SU-DHL-6 (cell line): ENCODE data around the gene CAMKK2.

Source experiments
- H2AFZ ChIP-seq: fragments of 200-600 bp; sonication (generic); 2 replicates; pipeline ENCODE4 v1.6.1; 2014; ENCODE audit warnings: low read depth, mild to moderate bottlenecking, moderate library complexity, mixed read lengths, antibody characterized with exemption, low read length; ENCODE audit not compliant: severe bottlenecking
- H3F3A ChIP-seq: fragments of 200-600 bp; shearing (Covaris generic); 2 replicates; pipeline ENCODE4 v1.6.0; 2016; ENCODE audit warnings: antibody characterized with exemption, mild to moderate bottlenecking; ENCODE audit not compliant: insufficient read depth
- H3K27ac ChIP-seq: fragments of 200-600 bp; sonication (generic); 2 replicates; pipeline ENCODE4 v1.5.1; 2016; ENCODE audit warnings: low read depth, mild to moderate bottlenecking, low read length, moderate library complexity, mixed read lengths
- H3K27me3 ChIP-seq: fragments of 200-600 bp; sonication (generic), shearing (Covaris generic); 2 replicates; pipeline ENCODE4 v1.6.0; 2014; ENCODE audit warnings: mild to moderate bottlenecking, low read length
- H3K36me3 ChIP-seq: fragments of 200-600 bp; sonication (generic); 2 replicates; pipeline ENCODE4 v1.6.1; 2014; ENCODE audit warnings: mild to moderate bottlenecking, low read length, mixed read lengths
- H3K4me2 ChIP-seq: fragments of 300-600, 200-600 bp; shearing (Covaris generic), sonication (generic); 2 replicates; pipeline ENCODE4 v1.6.0; 2014; ENCODE audit warnings: low read length, low read depth, mild to moderate bottlenecking; ENCODE audit not compliant: poor library complexity, severe bottlenecking
- H3K4me3 ChIP-seq: fragments of 200-600 bp; sonication (generic); 2 replicates; pipeline ENCODE4 v1.5.1; 2014; ENCODE audit warnings: antibody characterized with exemption, low read length, mild to moderate bottlenecking, mixed read lengths; ENCODE audit not compliant: insufficient read depth, poor library complexity, severe bottlenecking
- H3K79me2 ChIP-seq: fragments of 200-600 bp; sonication (generic); 2 replicates; pipeline ENCODE4 v1.6.1; 2014; ENCODE audit warnings: mild to moderate bottlenecking, low read length, moderate library complexity; ENCODE audit not compliant: insufficient read depth
- H3K9ac ChIP-seq: fragments of 200-600 bp; sonication (generic); 2 replicates; pipeline ENCODE4 v1.7.0; 2014; ENCODE audit warnings: mild to moderate bottlenecking, low read length
- H3K9me2 ChIP-seq: fragments of 200-600 bp; sonication (generic); replicated peaks from 2 replicates; pipeline ENCODE4 v1.6.1; 2014; ENCODE audit warnings: low read length; ENCODE audit not compliant: insufficient read depth
- H3K9me3 ChIP-seq: fragments of 200-600 bp; sonication (generic); 2 replicates; pipeline ENCODE4 v1.6.1; 2014; ENCODE audit warnings: low read length, mixed read lengths; ENCODE audit not compliant: insufficient read depth
- H4K20me1 ChIP-seq: fragments of 200-600 bp; sonication (generic); 2 replicates; pipeline ENCODE4 v1.6.1; 2014; ENCODE audit warnings: low read depth, mild to moderate bottlenecking, antibody characterized with exemption, low read length, moderate library complexity, mixed read lengths
- CTCF ChIP-seq: fragments of 200-600 bp; sonication (generic); IDR thresholded peaks from one replicate; pipeline ENCODE4 v1.5.1; 2017; ENCODE audit warnings: antibody characterized with exemption, mild to moderate bottlenecking, low read length, moderate library complexity; ENCODE audit not compliant: insufficient read depth, poor library complexity, severe bottlenecking
- EZH2phosphoT487 ChIP-seq: fragments of 200-600 bp; sonication (generic), shearing (Covaris generic); conservative IDR thresholded peaks from 2 replicates; pipeline ENCODE4 v1.6.1; 2018; ENCODE audit warnings: mild to moderate bottlenecking, antibody characterized with exemption, low read length, moderate library complexity, mixed read lengths

The CAMKK2 gene

GRCh38 chr12:121236776-121237175 is 59.7 kb downstream of the CAMKK2 start:
- no peaks in the 10 kb centered on the region for H3K9me3 ChIP-seq
- H3K36me3 ChIP-seq, result no peaks in the 10 kb centered on the region
- H4K20me1 ChIP-seq, result no peaks in the 10 kb centered on the region
- no peak overlapping the region for H3K4me2 ChIP-seq
- TF ChIP-seq CTCF, result no peak
- no peak for TF ChIP-seq EZH2phosphoT487
- no peaks in the 10 kb centered on the region for H3F3A ChIP-seq
- H3K4me3 ChIP-seq, result no peak overlapping the region
- no peak overlapping the region for H2AFZ ChIP-seq
- H3K9ac ChIP-seq, result no peak overlapping the region
- H3K79me2 ChIP-seq, result no peaks in the 10 kb centered on the region
- no peak overlapping the region for H3K27ac ChIP-seq
- no peaks in the 10 kb centered on the region for H3K27me3 ChIP-seq
- no peaks in the 10 kb centered on the region for H3K9me2 ChIP-seq

GRCh38 chr12:121233628-121234020 is 62.9 kb downstream of the CAMKK2 start:
- Histone ChIP-seq H3K4me2 (no peak overlapping the region), H3K4me3 (no peak overlapping the region), H3K9ac (no peak overlapping the region), H3K9me2 (no peaks in the 10 kb centered on the region), H3K9me3 (no peaks in the 10 kb centered on the region), H2AFZ (no peak overlapping the region), H3F3A (no peaks in the 10 kb centered on the region), H3K27me3 (no peaks in the 10 kb centered on the region), H3K36me3 (no peaks in the 10 kb centered on the region), H4K20me1 (no peaks in the 10 kb centered on the region), H3K79me2 (no peaks in the 10 kb centered on the region), H3K27ac (no peak overlapping the region)
- TF ChIP-seq EZH2phosphoT487 (no peak), CTCF (no peak)

GRCh38 chr12:121232977-121233627 is 63.4 kb downstream of the CAMKK2 start:
- no peak overlapping the region for H3K4me3 ChIP-seq
- TF ChIP-seq CTCF (no peak), EZH2phosphoT487 (no peak)
- H3K36me3 ChIP-seq, result no peaks in the 10 kb centered on the region
- H3K9me3 ChIP-seq, result no peaks in the 10 kb centered on the region
- H3F3A ChIP-seq, result no peaks in the 10 kb centered on the region
- no peak overlapping the region for H3K27ac ChIP-seq
- no peaks in the 10 kb centered on the region for H3K9me2 ChIP-seq
- H3K4me2 ChIP-seq, result no peak overlapping the region
- no peaks in the 10 kb centered on the region for H4K20me1 ChIP-seq
- no peaks in the 10 kb centered on the region for H3K27me3 ChIP-seq
- H3K79me2 ChIP-seq, result no peaks in the 10 kb centered on the region
- no peak overlapping the region for H3K9ac ChIP-seq
- H2AFZ ChIP-seq, result no peak overlapping the region
